GM12873 (cell line): Measurements from ENCODE around the gene AMH.

Experiments
- TF ChIP-seq, protein P1 (sequence below): IDR thresholded peaks from 2 replicates; pipeline ENCODE4 v1.5.1; 2012; ENCODE audit warnings: low read depth, mild to moderate bottlenecking, moderate library complexity, low read length, control low read depth; ENCODE audit not compliant: insufficient read depth; ENCODE audit errors: missing control alignments

Gene AMH

GRCh38 chr19:2228157-2229030 lies 20.7 kb upstream of the AMH start:
- TF ChIP-seq, protein P1, sequence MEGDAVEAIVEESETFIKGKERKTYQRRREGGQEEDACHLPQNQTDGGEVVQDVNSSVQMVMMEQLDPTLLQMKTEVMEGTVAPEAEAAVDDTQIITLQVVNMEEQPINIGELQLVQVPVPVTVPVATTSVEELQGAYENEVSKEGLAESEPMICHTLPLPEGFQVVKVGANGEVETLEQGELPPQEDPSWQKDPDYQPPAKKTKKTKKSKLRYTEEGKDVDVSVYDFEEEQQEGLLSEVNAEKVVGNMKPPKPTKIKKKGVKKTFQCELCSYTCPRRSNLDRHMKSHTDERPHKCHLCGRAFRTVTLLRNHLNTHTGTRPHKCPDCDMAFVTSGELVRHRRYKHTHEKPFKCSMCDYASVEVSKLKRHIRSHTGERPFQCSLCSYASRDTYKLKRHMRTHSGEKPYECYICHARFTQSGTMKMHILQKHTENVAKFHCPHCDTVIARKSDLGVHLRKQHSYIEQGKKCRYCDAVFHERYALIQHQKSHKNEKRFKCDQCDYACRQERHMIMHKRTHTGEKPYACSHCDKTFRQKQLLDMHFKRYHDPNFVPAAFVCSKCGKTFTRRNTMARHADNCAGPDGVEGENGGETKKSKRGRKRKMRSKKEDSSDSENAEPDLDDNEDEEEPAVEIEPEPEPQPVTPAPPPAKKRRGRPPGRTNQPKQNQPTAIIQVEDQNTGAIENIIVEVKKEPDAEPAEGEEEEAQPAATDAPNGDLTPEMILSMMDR: no peak

- TF ChIP-seq, protein P1: no peak
Observed at GRCh38 chr19:2229103-2230032, 19.8 kb upstream of the AMH start.

GRCh38 chr19:2230033-2230531 lies 19.0 kb upstream of the AMH start:
- TF ChIP-seq, protein P1: no peak

GRCh38 chr19:2230807-2231533 lies 18.2 kb upstream of the AMH start:
- TF ChIP-seq, protein P1: no peak

GRCh38 chr19:2231621-2232221 lies 17.4 kb upstream of the AMH start:
- TF ChIP-seq, protein P1: no peak

GRCh38 chr19:2232286-2233151 lies 16.6 kb upstream of the AMH start:
- TF ChIP-seq, protein P1: no peak
